Left renal cortex interstitium (tissue), 4 donors: ENCODE data around the gene USP34. TPM values are rescaled to one million over a fixed set of nuclear protein-coding genes. Genes with fewer than 3 reads are reported as not detected.
"Not testable (repeated sequence)": the region's sequence is repeated elsewhere in the genome, so short reads cannot be mapped to it uniquely, and the experiment has no call there.

Source experiments
- DNase-seq, 4 donors: peaks; one replicate each; pipeline ENCODE4 v3.0.0-alpha.2; 2013; ENCODE audit warnings: low read depth in 4 of 4, low spot score in 2 of 4, missing footprints in 1 of 4
- polyA plus RNA-seq, 4 donors: library from polyadenylated mRNA; unstranded; fragments of 120-200 nt; gene quantifications; one replicate each; pipeline ENCODE4 v1.2.1, GENCODE V29; 2013; ENCODE audit not compliant: insufficient read length in 4 of 4

USP34 gene, protein sequence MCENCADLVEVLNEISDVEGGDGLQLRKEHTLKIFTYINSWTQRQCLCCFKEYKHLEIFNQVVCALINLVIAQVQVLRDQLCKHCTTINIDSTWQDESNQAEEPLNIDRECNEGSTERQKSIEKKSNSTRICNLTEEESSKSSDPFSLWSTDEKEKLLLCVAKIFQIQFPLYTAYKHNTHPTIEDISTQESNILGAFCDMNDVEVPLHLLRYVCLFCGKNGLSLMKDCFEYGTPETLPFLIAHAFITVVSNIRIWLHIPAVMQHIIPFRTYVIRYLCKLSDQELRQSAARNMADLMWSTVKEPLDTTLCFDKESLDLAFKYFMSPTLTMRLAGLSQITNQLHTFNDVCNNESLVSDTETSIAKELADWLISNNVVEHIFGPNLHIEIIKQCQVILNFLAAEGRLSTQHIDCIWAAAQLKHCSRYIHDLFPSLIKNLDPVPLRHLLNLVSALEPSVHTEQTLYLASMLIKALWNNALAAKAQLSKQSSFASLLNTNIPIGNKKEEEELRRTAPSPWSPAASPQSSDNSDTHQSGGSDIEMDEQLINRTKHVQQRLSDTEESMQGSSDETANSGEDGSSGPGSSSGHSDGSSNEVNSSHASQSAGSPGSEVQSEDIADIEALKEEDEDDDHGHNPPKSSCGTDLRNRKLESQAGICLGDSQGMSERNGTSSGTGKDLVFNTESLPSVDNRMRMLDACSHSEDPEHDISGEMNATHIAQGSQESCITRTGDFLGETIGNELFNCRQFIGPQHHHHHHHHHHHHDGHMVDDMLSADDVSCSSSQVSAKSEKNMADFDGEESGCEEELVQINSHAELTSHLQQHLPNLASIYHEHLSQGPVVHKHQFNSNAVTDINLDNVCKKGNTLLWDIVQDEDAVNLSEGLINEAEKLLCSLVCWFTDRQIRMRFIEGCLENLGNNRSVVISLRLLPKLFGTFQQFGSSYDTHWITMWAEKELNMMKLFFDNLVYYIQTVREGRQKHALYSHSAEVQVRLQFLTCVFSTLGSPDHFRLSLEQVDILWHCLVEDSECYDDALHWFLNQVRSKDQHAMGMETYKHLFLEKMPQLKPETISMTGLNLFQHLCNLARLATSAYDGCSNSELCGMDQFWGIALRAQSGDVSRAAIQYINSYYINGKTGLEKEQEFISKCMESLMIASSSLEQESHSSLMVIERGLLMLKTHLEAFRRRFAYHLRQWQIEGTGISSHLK (N-terminal part only)
- polyA plus RNA-seq: 100 to 1,000 TPM in 3 of 4 donors, 10 to 100 TPM in 1; 97.9 to 178 (median 121) TPM

DNA sequence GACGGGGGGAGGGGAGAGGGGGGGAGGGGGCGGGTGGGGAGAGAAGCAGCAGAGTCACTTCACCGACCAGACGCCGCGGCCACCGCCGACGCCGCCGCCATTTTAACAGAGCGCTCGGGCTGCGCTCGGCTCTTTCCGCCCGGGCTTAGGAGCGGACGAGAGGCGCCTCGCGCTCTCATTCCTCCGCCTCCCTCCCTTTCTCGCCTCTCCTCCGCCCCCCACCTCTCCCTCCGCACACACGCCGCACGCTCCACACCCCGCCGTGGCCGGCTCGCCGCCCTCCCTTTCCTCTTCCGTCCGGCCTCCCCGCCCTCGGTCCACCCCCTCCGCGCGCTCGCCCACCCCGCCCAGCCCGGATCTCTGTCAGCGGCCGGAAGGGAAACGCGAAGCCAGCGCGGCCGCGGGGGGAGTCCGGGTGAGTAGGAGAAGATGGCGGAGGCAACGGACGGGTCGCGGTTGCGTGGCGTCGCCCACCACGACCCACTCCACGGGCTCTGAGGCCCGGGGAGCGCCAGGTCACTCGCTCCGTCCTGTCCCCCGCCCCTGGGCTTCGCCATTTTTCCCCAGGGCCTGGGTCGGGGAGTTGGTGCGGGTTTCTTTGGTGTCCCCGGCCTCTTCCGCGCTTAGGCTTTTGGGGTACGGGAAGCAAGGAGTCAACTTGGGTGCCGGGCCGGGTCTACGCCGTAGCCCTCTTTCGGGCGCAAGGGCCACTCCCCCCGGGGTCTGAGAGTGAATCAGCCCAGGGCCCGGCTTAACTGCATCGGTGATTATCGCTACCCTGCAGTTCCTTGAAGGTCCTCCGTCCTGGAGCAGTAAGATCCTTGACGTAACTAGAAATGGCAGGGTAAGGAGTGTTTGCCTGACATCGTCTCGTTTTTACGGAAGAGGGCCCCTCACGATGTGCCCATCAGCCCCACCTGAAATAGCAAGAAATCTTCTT, at the start of gene USP34:
USP34 (minus strand) TSS at position 123 of the 940 bp plus-strand sequence. CDS start 395 bp downstream, outside the sequence.
- peak; percentile 67 to 90 (median 88) for DNase-seq

DNA sequence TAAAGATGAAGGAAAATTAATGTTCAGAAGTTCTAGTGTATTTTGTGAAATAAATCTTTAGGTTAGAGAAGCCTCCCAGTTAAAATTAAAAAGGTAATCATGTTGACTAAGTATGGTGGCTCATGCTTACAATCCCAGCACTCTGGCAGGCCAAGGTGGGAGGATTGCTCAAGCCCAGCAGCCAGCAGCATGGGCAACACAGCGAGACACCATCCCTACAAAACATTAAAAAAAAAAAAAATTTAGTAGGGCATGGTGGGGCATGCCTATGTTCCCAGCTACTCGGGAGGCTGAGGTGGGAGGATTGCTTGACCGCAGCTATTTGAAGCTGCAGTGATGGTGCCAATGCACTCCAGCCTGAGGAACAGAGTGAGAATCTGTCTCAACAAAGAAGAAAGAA, 49.4 kb upstream of the USP34 start:
- DNase-seq: no peak

DNA sequence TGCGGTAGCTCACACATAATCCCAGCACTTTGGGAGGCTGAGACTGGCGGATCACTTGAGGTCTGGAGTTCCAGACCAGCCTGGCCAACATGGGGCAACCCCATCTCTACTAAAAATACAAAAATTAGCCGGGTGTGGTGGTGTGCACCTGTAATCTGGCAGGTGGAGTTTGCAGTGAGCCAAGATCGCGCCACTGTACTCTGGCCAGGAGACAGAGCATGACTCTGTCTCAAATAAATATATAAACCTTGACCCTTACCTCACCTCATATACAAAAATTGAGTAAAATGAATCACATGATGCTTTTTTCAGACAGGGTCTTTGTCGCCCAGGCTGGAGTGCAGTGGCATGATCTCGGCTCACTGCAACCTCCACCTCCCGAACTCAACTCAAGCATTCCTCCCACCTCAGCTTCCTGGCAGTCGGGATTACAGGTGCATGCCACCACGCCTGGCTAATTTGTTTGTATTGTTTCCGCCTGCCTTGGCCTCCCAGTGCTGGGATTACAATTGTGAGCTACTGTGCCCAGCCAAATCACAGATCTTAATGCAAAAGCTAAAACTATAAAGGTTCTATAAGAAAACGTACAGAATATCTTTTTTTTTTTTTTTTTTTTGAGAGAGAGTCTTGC, 42.0 kb upstream of the USP34 start:
- DNase-seq: no peak

DNA sequence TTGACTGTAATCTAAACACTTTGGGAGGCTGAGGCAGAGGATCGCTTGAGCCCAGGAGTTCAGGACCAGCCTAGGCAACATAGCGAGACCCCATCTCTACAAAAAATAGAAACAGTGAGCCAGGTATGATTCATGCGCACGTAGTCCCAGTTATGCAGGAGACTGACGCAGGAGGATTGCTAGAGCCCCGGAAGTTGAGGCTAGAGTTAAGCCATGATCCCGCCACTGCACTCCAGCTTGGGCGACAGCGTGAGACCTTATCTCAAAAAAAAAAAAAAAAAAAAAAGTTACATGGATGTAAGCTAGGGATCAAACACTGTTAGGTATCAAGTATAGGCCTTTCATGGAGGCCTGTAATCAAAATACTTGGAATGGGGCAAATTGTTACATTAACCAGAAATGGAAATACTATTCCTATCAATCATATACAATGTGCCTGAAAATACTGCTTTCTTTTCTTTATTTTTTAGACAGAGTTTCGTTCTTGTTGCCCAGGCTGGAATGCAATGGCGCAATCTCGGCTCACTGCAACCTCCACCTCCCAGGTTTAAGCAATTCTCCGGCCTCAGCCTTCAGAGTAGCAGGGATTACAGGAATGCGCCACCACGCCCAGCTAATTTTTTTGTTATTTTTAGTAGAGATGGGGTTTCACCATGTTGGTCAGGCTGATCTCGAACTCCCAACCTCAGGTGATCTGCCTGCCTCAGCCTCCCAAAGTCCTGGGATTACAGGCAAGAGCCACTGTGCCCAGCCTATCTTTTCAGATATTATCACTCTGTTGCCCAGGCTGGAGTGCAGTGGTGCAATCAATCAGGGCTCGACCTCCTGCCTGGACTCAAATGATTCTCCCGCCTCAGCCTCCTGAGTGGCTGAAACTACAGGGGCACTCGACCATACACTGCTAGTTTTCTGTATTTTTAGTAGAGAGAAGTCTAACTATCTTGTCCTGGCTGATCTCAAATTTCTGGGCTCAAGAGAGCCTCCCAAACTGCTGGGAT, 40.1 kb upstream of the USP34 start:
- DNase-seq: no peak

DNA sequence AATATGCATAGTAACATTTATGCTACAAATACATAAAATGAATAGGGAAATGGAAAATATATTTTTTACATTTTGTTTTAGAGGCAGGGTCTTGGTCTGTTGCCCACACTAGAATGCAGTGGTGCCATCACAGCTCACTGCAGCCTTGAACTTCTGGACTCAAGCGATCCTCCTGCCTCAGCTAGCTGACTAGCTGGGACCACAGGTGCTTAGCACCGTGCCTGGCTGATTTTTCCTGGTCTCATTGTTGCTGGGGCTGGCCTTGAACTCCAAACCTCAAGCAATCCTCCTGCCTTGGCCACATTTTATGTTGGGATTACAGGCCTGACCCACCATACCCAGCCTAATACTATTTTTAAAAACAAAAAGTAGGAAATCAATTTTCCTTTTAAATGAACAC, 34.1 kb upstream of the USP34 start:
- no peak for DNase-seq

DNA sequence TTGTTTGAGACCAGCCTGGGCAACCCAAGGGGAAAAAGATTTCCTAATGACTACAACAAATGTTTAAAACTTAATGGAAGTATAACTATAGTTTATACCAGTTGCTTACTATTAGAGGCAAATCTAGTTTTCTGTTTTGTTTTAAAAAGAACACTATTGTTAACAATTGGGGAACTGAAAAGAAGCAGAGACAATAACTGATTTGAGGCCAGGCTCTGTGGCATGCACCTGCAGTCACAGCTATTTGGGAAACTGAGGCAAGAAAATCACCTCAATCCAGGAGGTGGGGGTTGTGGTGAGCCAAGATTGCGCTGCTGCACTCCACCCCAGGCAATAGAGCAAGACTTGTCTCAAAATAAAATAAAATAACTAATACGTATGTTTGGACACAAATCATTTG, 28.2 kb upstream of the USP34 start:
- no peak for DNase-seq

DNA sequence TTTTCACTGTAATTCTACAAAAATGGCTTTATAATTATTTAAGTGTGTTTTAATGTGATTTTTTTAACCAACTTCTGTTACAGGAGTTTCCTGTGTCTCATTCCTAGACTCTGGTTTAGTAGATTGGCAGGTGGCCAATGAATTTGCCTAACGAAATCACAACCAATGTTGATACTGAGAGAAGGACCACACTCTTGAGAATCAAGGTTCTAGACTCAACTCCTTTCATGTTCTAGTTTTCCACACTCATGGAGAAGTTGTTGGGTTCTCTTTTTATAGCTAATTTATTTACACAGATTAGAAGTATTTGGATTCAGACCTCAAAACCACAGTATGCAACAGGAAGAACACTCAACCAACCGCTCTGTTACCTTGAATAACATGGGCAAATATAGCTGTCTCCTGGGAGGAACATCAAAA, 22.6 kb upstream of the USP34 start:
- no peak for DNase-seq

DNA sequence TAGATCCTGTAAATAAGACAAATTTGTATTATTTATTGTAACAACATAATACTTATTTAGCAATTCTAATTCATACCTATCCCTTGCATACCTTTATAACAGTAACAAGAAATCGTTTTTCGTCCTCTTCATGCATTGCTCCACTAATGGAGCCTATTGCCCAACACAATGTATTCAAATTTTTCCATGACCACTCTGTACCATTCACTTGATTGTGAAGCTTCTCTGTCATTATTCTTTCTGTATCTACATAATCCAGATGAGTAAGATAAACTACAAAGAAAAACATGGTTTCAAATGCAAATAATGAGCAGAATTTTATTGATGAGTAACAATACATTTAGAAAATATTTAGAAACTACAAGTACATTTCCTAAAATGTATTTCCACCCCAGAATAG, 21.6 kb upstream of the USP34 start:
- no peak for DNase-seq

DNA sequence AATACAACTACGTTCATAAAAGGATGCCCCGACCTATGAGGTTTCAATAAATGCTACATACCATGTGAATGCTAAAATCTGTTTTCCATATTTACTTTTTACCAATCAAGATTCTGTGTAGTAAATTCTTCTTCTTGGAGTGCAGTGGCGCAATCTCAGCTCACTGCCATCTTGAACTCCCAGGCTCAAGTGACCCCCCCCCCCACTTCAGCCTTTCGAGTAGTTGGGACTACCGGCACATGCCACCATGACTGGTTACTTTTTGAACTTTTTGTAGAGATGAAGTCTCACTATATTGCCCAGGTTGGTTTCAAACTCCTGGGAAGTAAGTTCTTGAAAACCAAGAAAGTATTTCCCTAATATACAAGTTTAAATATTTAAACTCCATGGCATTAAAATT, 14.4 kb upstream of the USP34 start:
- no peak for DNase-seq

DNA sequence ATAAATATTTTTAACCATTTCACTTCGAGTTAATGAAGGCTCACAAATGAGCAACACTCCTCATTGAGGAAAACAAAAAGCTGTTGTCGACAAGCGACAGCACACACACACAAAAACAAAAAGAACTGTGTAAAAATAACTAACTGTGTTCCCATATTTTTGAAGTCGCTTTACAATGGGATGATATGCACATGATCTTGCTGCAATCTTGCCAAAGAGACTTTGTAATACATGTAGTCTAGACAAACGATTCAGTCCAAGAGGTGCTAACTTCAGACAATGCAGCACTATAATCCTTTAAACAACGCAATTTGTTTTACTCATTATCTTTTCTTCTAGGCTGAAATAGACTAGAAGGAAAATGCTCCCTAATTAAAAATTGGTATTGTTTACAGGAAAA, 7.2 kb upstream of the USP34 start:
- no peak for DNase-seq

DNA sequence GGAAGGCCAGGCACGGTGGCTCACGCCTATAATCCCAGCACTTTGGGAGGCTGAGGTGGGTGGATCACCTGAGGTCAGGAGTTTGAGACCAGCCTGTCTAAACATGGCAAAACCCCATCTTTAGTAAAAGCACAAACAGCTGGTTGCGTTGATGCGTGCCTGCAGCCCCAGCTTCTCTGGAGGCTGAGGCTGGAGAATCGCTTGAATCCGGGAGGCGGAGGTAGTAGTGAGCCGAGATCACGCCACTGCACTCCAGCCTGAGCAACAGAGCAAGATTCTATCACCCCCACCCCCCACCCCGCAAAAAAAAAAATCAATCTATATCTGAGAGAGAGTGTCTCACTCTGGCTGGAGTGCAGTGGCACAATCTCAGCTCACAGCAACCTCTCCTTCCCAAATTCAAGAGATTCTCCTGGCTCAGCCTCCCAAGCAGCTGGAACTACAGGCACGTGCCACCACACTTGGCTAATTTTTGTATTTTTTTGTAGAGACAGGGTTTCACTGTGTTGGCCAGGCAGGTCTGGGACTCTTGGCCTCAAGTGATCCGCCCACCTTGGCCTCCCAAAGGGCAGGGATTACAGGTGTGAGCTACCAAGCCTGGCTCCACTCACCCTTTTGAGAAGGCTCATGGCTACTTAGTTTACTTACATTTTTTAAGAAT, 6.2 kb upstream of the USP34 start:
- DNase-seq: not testable (repeated sequence)

DNA sequence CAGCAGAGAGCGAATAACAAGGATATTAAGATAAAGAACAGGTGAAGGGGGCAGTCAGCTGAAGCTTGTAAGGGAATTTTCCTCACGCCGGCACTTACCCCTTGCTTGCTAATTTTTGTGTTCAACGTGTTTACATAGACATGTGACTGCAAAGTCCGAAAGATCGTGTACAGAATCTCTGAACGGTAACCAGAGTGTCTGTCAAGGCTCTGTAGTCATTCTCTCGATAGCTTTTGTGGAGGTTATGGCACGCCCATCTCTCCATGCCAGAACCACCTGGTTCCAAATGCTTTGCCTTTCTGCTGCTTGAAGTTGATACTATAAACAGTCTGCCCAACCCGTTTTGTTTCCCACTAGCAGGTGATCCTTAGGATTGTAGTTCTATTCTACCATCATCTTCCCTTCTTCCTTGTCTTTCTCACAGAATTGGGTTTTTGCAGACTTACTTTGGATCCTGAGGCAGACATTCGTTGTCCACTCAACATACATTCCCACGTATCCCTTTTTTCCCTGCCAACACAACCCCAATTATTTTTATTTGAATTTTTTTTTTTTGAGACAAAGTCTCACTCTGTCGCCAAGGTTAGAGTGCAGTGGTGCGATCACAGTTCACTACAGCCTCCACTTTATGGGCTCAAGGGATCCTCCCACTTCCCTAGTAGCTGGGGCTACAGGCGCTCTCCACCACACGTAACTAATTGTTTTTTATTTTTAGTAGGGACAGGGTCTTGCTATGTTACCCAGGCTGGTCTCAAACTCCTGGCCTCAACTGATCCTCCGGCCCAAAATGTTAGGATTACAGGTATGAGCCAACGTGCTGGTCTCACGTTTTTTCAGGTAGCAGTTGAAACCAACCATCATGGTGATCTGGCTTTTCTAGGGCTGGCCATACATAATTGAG, 1.3 kb upstream of the USP34 start:
- peak in 2 of 4 donors; percentile 20 to 28 for DNase-seq

DNA sequence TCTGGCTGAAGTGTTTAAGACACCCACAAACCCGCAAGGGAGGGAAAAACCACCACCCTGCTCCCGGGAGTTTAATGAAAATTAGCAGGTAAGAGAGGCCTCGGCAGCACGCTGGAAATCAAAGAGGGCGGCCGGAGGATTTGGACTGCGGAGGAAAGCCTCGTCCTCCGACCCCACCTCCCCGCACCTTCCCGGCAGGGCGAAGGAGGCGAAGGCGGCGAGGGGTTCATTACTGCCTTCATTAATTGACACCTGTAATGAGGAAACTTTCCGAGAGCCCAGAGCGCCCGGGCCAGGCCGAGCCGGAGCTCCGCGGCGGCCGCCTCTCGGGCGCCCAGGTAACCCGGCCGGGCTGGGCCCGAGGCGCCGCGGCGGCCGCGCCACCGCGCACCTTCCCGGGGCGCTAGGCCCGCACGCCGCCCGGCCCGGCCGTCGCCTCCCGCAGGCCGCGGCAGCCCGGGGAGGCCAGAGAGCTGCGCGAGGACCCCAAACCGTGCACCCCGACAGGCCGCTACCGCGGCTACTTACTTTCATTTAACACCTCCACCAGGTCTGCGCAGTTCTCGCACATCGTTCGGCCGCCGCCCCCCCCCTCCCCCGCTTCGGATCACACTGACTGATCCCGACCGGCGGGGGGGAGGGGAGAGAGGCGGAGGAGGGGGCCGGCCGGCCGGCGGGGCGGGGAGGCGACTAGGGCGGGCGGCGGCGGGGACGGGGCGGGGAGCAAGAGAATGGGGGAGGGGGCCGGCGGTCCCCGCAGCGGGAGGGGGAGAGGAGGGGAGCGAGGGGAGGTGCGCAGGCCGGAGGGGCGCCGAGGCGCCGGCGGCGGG, 550 bp downstream of the USP34 start:
- peak; percentile 11 to 42 (median 35) for DNase-seq

DNA sequence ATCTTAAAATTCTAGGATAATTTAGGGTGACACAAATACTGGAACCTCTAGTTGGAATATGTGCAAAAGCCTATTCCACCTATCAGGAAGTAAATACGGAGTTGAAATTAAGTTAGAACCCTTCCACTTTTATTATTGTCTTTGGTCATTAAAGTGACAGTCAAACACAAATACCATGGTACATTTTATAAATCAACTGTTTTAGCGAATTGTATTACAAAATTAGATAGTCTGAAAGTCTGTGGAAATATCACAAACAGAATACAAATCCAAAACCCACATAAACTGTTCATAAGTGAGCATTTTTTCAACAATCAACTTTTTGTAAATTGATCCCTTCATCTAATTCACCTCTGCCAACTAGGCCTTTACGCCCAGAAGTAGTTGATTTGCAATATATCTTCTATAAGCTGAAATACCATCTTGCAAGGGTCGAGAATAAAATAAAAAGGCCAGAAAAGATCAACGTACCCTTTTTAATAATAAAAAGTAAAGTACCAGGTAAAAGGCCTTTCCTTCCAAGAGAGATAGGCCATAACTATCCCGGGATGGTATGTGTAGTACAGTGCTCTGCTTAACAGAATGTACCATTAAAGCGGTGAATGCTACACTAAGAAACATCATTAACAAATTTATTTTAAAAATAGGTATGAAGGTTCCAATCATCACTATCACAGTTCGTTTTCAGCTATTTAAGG, 1.3 kb downstream of the USP34 start:
- peak; percentile 7 to 50 (median 10) for DNase-seq

DNA sequence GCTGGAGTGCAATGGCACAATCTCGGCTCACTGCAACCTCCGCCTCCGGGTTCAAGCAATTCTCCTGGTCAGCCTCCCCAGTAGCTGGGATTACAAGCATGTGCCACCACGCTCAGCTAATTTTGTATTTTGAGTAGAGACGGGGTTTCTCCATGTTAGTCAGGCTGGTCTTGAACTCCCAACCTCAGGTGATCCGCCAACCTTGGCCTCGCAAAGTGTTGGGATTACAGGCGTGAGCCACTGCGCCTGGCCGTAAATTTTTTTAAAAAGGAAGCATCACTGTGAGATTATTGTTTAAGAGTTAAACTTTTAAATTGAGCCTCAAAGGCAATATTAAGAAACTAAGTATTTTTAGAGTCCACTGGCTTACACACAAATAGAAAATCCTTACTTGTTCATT, 2.7 kb downstream of the USP34 start:
- DNase-seq: not testable (repeated sequence)
